H9 (cell line): ENCODE data around the gene TMC2. TPM values are rescaled to one million over a fixed set of nuclear protein-coding genes. Genes with fewer than 3 reads are reported as not detected.

Experiments
- DNase-seq: peaks from one replicate; pipeline ENCODE4 v3.0.0-alpha.2; 2017
- H2AFZ ChIP-seq: one replicate; pipeline ENCODE4 v1.6.1; 2013; ENCODE audit warnings: mild to moderate bottlenecking, low read length, control low read depth, moderate library complexity
- H2AK5ac ChIP-seq: 2 replicates; pipeline ENCODE4 v1.6.1; 2013; ENCODE audit warnings: low read length, control low read depth, mixed read lengths; ENCODE audit not compliant: insufficient read length
- H2BK120ac ChIP-seq: one replicate; pipeline ENCODE4 v1.6.1; 2013; ENCODE audit warnings: low read depth, mild to moderate bottlenecking, low read length, control low read depth, inconsistent platforms; ENCODE audit not compliant: poor library complexity, severe bottlenecking
- H2BK12ac ChIP-seq: 2 replicates; pipeline ENCODE4 v1.6.1; 2013; ENCODE audit warnings: low read length, control low read depth, mixed read lengths, low read depth; ENCODE audit not compliant: insufficient read length
- H2BK15ac ChIP-seq: 2 replicates; pipeline ENCODE4 v1.6.1; 2013; ENCODE audit warnings: low read depth, low read length, control low read depth
- H2BK20ac ChIP-seq: one replicate; pipeline ENCODE4 v1.6.1; 2013; ENCODE audit warnings: low read depth, mild to moderate bottlenecking, low read length, control low read depth, inconsistent platforms; ENCODE audit not compliant: poor library complexity, severe bottlenecking
- H2BK5ac ChIP-seq: 2 replicates; pipeline ENCODE4 v1.6.1; 2013; ENCODE audit warnings: low read length, control low read depth, mixed read lengths; ENCODE audit not compliant: insufficient read length
- H3K14ac ChIP-seq: 2 replicates; pipeline ENCODE4 v1.6.1; 2013; ENCODE audit warnings: low read length, control low read depth; ENCODE audit not compliant: insufficient read depth
- H3K18ac ChIP-seq: 2 replicates; pipeline ENCODE4 v1.6.1; 2013; ENCODE audit warnings: low read depth, mild to moderate bottlenecking, mixed read lengths, low read length, control low read depth; ENCODE audit not compliant: insufficient read length
- H3K23ac ChIP-seq: 2 replicates; pipeline ENCODE4 v1.6.1; 2013; ENCODE audit warnings: low read length, control low read depth, mixed read lengths, low read depth; ENCODE audit not compliant: insufficient read length
- H3K23me2 ChIP-seq: 2 replicates; pipeline ENCODE4 v1.6.1; 2013; ENCODE audit warnings: low read depth, mild to moderate bottlenecking, mixed read lengths, low read length, control low read depth; ENCODE audit not compliant: insufficient read length, poor library complexity, severe bottlenecking
- H3K27ac ChIP-seq: 2 replicates; pipeline ENCODE4 v1.5.1; 2013; ENCODE audit warnings: low read length, control low read depth, mixed read lengths, low read depth; ENCODE audit not compliant: insufficient read length
- H3K27me3 ChIP-seq: 2 replicates; pipeline ENCODE4 v1.6.1; 2013; ENCODE audit warnings: low read length, control low read depth, inconsistent platforms; ENCODE audit not compliant: insufficient read depth
- H3K4ac ChIP-seq: 2 replicates; pipeline ENCODE4 v1.6.1; 2013; ENCODE audit warnings: low read depth, mild to moderate bottlenecking, control low read depth, inconsistent platforms, low read length, moderate library complexity
- H3K4me1 ChIP-seq: 2 replicates; pipeline ENCODE4 v1.6.1; 2013; ENCODE audit warnings: low read length, control low read depth, inconsistent platforms; ENCODE audit not compliant: insufficient read depth
- H3K4me2 ChIP-seq: 2 replicates; pipeline ENCODE4 v1.6.1; 2013; ENCODE audit warnings: low read length, control low read depth, mixed read lengths; ENCODE audit not compliant: insufficient read length, insufficient read depth
- H3K56ac ChIP-seq: 2 replicates; pipeline ENCODE4 v1.6.1; 2013; ENCODE audit warnings: low read depth, mild to moderate bottlenecking, mixed read lengths, low read length, control low read depth; ENCODE audit not compliant: insufficient read length
- H3K79me1 ChIP-seq: 2 replicates; pipeline ENCODE4 v1.6.1; 2013; ENCODE audit warnings: low read depth, mild to moderate bottlenecking, moderate library complexity, low read length, control low read depth, inconsistent platforms; ENCODE audit not compliant: insufficient read depth, poor library complexity, severe bottlenecking
- H3K79me2 ChIP-seq: 2 replicates; pipeline ENCODE4 v1.6.1; 2013; ENCODE audit warnings: low read length, control low read depth, inconsistent platforms; ENCODE audit not compliant: insufficient read depth
- H3K9ac ChIP-seq: 2 replicates; pipeline ENCODE4 v1.6.1; 2013; ENCODE audit warnings: low read length, control low read depth, mixed read lengths; ENCODE audit not compliant: insufficient read length; ENCODE audit errors: extremely low read depth
- H3K9me3 ChIP-seq: one replicate; pipeline ENCODE4 v1.6.1; 2013; ENCODE audit warnings: low read depth, low read length, inconsistent platforms; ENCODE audit not compliant: control insufficient read depth
- H3T11ph ChIP-seq: one replicate; pipeline ENCODE4 v1.6.1; 2013; ENCODE audit warnings: mild to moderate bottlenecking, low read length, control low read depth, inconsistent platforms
- H4K20me1 ChIP-seq: one replicate; pipeline ENCODE4 v1.6.1; 2013; ENCODE audit not compliant: control insufficient read depth, insufficient read length, insufficient read depth
- H4K5ac ChIP-seq: 2 replicates; pipeline ENCODE4 v1.6.1; 2013; ENCODE audit warnings: low read depth, mild to moderate bottlenecking, mixed read lengths, low read length, control low read depth; ENCODE audit not compliant: insufficient read length
- H4K8ac ChIP-seq: replicated peaks from 2 replicates; pipeline ENCODE4 v1.6.1; 2013; ENCODE audit warnings: low read length, control low read depth, mixed read lengths, low read depth; ENCODE audit not compliant: insufficient read length
- H4K91ac ChIP-seq: 2 replicates; pipeline ENCODE4 v1.6.1; 2013; ENCODE audit warnings: low read depth, mild to moderate bottlenecking, moderate library complexity, mixed read lengths, low read length, control low read depth; ENCODE audit not compliant: insufficient read length
- H3K27ac Mint-ChIP-seq, 3 experiments: 2 replicates in 2 of 3; 3 replicates in 1 of 3; pipeline ENCODE4 v1.8.0; 2020 to 2021; ENCODE audit warnings: mixed read lengths in 3 of 3, mild to moderate bottlenecking in 1 of 3, moderate library complexity in 1 of 3
- H3K27me3 Mint-ChIP-seq: 2 replicates; pipeline ENCODE4 v1.8.0; 2021; ENCODE audit warnings: low read depth, mild to moderate bottlenecking, moderate library complexity, mixed read lengths
- H3K36me3 Mint-ChIP-seq, 3 experiments: 2 replicates in 2 of 3; 3 replicates in 1 of 3; pipeline ENCODE4 v1.8.0; 2020 to 2021; ENCODE audit warnings: low read depth in 3 of 3, mixed read lengths in 3 of 3; ENCODE audit not compliant: insufficient read depth in 1 of 3
- H3K4me1 Mint-ChIP-seq, 2 experiments: 2 replicates each; pipeline ENCODE4 v1.8.0; 2020; ENCODE audit warnings: mixed read lengths in 2 of 2
- H3K4me3 Mint-ChIP-seq, 2 experiments: 2 replicates in 1 of 2; 3 replicates in 1 of 2; pipeline ENCODE4 v1.8.0; 2020 to 2021; ENCODE audit warnings: mild to moderate bottlenecking in 2 of 2, mixed read lengths in 2 of 2, moderate library complexity in 1 of 2
- H3K9me3 Mint-ChIP-seq, 2 experiments: 2 replicates in 1 of 2; 3 replicates in 1 of 2; pipeline ENCODE4 v1.8.0; 2020; ENCODE audit warnings: mild to moderate bottlenecking in 2 of 2, mixed read lengths in 2 of 2, moderate library complexity in 1 of 2
- WGBS: extraction: QIAGEN DNeasy Blood & Tissue Kit; methylation state at CpG from one replicate; pipeline ENCODE4 v1.1.7; 2013; ENCODE audit warnings: missing lambda C conversion rate, low lambda C conversion rate, mixed read lengths; ENCODE audit not compliant: insufficient read length; ENCODE audit errors: extremely low coverage; 5-methylcytosine and 5-hydroxymethylcytosine counted together
- total RNA-seq: library from RNA; stranded (reverse); gene quantifications from 2 replicates; pipeline ENCODE4 v1.2.1, GENCODE V29; 2021
- TF ChIP-seq, protein P1 (sequence below): fragments of 200-600 bp; sonication (generic); conservative IDR thresholded peaks from 3 replicates; pipeline ENCODE4 v1.8.0; 2021; ENCODE audit warnings: antibody characterized with exemption, mild to moderate bottlenecking

TMC2 gene
- total RNA-seq, 1 experiment from 2014 or later = not detected

DNA sequence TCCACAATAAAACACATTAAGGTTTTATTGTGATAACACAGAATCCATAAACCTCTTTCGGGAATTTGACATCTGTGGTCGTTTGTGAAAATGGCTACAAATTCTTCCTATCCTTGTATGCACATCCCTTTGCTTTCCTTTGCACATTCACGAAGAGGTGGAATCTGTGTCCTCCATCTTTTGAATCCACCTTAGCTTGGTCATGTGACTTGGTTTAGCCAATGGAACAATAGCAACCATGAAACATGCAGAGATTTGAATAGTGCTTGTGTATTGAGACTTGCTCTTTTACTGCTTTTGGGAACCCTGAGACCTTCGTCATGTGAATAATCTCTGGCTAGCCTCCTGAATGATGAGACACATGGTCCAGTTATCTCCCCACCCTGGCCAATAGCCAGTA is 66.4 kb downstream of the TMC2 start:
- no peak overlapping the region for H3K27ac ChIP-seq
- H4K91ac ChIP-seq = no peak overlapping the region
- no peak overlapping the region for H2BK20ac ChIP-seq
- Mint-ChIP-seq H3K36me3 (peaks cover 0 to 7% (median 3%) of the 10 kb centered on the region in 3 experiments; a peak in 4 of 7 replicates), H3K27me3 (peaks cover 1% of the 10 kb centered on the region; the same call in 1 of the 2 replicates), H3K4me3 (no peak overlapping the region), H3K27ac (no peak overlapping the region), H3K9me3 (peaks cover 14 to 25% of the 10 kb centered on the region in 2 experiments), H3K4me1 (peaks cover 8 to 9% of the 10 kb centered on the region in 2 experiments)
- DNase-seq = no peak
- no peaks in the 10 kb centered on the region for H3K79me2 ChIP-seq
- no peak overlapping the region for H4K5ac ChIP-seq
- TF ChIP-seq, protein P1, sequence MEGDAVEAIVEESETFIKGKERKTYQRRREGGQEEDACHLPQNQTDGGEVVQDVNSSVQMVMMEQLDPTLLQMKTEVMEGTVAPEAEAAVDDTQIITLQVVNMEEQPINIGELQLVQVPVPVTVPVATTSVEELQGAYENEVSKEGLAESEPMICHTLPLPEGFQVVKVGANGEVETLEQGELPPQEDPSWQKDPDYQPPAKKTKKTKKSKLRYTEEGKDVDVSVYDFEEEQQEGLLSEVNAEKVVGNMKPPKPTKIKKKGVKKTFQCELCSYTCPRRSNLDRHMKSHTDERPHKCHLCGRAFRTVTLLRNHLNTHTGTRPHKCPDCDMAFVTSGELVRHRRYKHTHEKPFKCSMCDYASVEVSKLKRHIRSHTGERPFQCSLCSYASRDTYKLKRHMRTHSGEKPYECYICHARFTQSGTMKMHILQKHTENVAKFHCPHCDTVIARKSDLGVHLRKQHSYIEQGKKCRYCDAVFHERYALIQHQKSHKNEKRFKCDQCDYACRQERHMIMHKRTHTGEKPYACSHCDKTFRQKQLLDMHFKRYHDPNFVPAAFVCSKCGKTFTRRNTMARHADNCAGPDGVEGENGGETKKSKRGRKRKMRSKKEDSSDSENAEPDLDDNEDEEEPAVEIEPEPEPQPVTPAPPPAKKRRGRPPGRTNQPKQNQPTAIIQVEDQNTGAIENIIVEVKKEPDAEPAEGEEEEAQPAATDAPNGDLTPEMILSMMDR = no peak
- H3K14ac ChIP-seq = no peak overlapping the region
- no peak overlapping the region for H2BK5ac ChIP-seq
- WGBS = no CpG with 5 or more reads among the region's 4 CpGs
- H3K9me3 ChIP-seq = peaks cover 5% of the 10 kb centered on the region
- no peak overlapping the region for H4K8ac ChIP-seq
- H2BK12ac ChIP-seq = no peak overlapping the region
- no peaks in the 10 kb centered on the region for H3K79me1 ChIP-seq
- H3K23ac ChIP-seq = no peak overlapping the region
- no peak overlapping the region for H2AK5ac ChIP-seq
- H3K56ac ChIP-seq = no peak overlapping the region
- no peaks in the 10 kb centered on the region for H4K20me1 ChIP-seq
- no peak overlapping the region for H2BK120ac ChIP-seq
- H3K9ac ChIP-seq = no peak overlapping the region
- H3K4me1 ChIP-seq = no peaks in the 10 kb centered on the region
- H3K4ac ChIP-seq = no peak overlapping the region
- H2AFZ ChIP-seq = no peak overlapping the region
- no peak overlapping the region for H3K18ac ChIP-seq
- no peak overlapping the region for H2BK15ac ChIP-seq
- H3K23me2 ChIP-seq = no peaks in the 10 kb centered on the region
- no peak overlapping the region for H3T11ph ChIP-seq
- H3K27me3 ChIP-seq = no peaks in the 10 kb centered on the region
- no peak overlapping the region for H3K4me2 ChIP-seq
